HepG2 (cell line): ENCODE data around the gene FURIN. TPM values are rescaled to one million over a fixed set of nuclear protein-coding genes. Genes with fewer than 3 reads are reported as not detected.

Experiments
- AGO1 ChIP-seq: fragments of 200-400 bp; formaldehyde crosslinking; IDR thresholded peaks from 2 replicates; pipeline ENCODE4 v1.6.1; 2017; ENCODE audit warnings: mild to moderate bottlenecking, low read depth, low read length, moderate library complexity; ENCODE audit not compliant: poor library complexity, severe bottlenecking
- BATF2 ChIP-seq: sonication (generic); formaldehyde crosslinking; IDR thresholded peaks from 2 replicates; pipeline ENCODE4 v1.8.0; 2022; ENCODE audit warnings: mild to moderate bottlenecking, missing genetic modification reagents, moderate library complexity
- BRCA1 ChIP-seq: sonication (generic); formaldehyde crosslinking; IDR thresholded peaks from 2 replicates; pipeline ENCODE4 v1.4.0; 2020; ENCODE audit warnings: missing genetic modification reagents
- E2F5 ChIP-seq: sonication (generic); formaldehyde crosslinking; conservative IDR thresholded peaks from 2 replicates; pipeline ENCODE4 v1.4.0; 2020; ENCODE audit warnings: missing genetic modification reagents
- FIP1L1 ChIP-seq: fragments of 200-400 bp; formaldehyde crosslinking; IDR thresholded peaks from 2 replicates; pipeline ENCODE4 v1.6.1; 2018; ENCODE audit warnings: low read depth, mild to moderate bottlenecking, low read length, moderate library complexity, borderline replicate concordance; ENCODE audit not compliant: insufficient read depth
- FLYWCH1 ChIP-seq: sonication (generic); formaldehyde crosslinking; IDR thresholded peaks from 2 replicates; pipeline ENCODE4 v1.8.1; 2023; ENCODE audit warnings: mild to moderate bottlenecking, missing genetic modification reagents
- HOMEZ ChIP-seq: IDR thresholded peaks from 2 replicates; pipeline ENCODE4 v1.6.1; 2016; ENCODE audit warnings: low read depth
- KAT8 ChIP-seq: IDR thresholded peaks from 2 replicates; pipeline ENCODE4 v1.6.1; 2016; ENCODE audit warnings: missing genetic modification reagents, missing compliant biosample characterization
- MAFK ChIP-seq, 2 experiments: IDR thresholded peaks in 1 of 2; conservative IDR thresholded peaks in 1 of 2; 2 replicates each; pipeline ENCODE4 v1.6.1; 2011; ENCODE audit warnings: improper control_type of control experiment in 2 of 2, low read length in 2 of 2
- PHB2 ChIP-seq: fragments of 450-650 bp; IDR thresholded peaks from 2 replicates; pipeline ENCODE4 v1.6.1; 2018; ENCODE audit not compliant: partially characterized antibody
- POLR2AphosphoS5 ChIP-seq: IDR thresholded peaks from 2 replicates; pipeline ENCODE4 v1.6.1; 2012; ENCODE audit warnings: low read depth, low read length
- REST ChIP-seq, 2 experiments: IDR thresholded peaks; 2 replicates each; pipeline ENCODE4 v1.6.1; 2011 to 2012; ENCODE audit warnings: low read length in 2 of 2, borderline replicate concordance in 1 of 2, low read depth in 1 of 2, mild to moderate bottlenecking in 1 of 2, moderate library complexity in 1 of 2
- ZNF678 ChIP-seq: sonication (generic); formaldehyde crosslinking; IDR thresholded peaks from 2 replicates; pipeline ENCODE4 v1.4.0; 2020; ENCODE audit warnings: mild to moderate bottlenecking, missing genetic modification reagents
- ZNF781 ChIP-seq: sonication (generic); formaldehyde crosslinking; IDR thresholded peaks from 2 replicates; pipeline ENCODE4 v1.5.1; 2020; ENCODE audit warnings: borderline replicate concordance, mild to moderate bottlenecking, missing genetic modification reagents; ENCODE audit errors: not compliant biosample characterization
- ZNF850 ChIP-seq: sonication (generic); formaldehyde crosslinking; conservative IDR thresholded peaks from 2 replicates; pipeline ENCODE4 v1.9.0; 2021; ENCODE audit warnings: mild to moderate bottlenecking, missing genetic modification reagents
- polyA plus RNA-seq, 8 experiments: library from polyadenylated mRNA; depleted of rRNA in 3 of 8; stranded (reverse) in 7 of 8; unstranded in 1 of 8; fragments of >200 nt; fragmentation: Illumina TruSeq in 4 of 8; extraction: Trizol in 4 of 8; gene quantifications; 2 replicates each; pipeline versions ENCODE4 v1.2.1 to v1.2.3, GENCODE V29; 2011 to 2016; ENCODE audit warnings: low read depth in 4 of 8, missing spikeins in 1 of 8, mixed read lengths in 1 of 8; ENCODE audit not compliant: insufficient read depth in 1 of 8
- total RNA-seq, 5 experiments: library from RNA; depleted of rRNA; stranded (reverse); fragments of >200 nt; fragmentation: Illumina TruSeq; extraction: Trizol; gene quantifications; 2 replicates each; pipeline ENCODE4 v1.2.3, GENCODE V29; 2016; ENCODE audit warnings: low read depth in 1 of 5
- TF ChIP-seq, protein P1 (sequence below): sonication (generic); formaldehyde crosslinking; IDR thresholded peaks from 2 replicates; pipeline ENCODE4 v1.5.1; 2020; ENCODE audit warnings: missing genetic modification reagents, mild to moderate bottlenecking, borderline replicate concordance

FURIN gene
- total and polyA plus RNA-seq, 2 of the 13 experiments (the other 11 are each of a cell fraction or from before 2014, with no cell fraction given): 15.2 to 17.4 TPM

- no peak for TF ChIP-seq BATF2 (CRISPR knock-in tag)
- no peak for TF ChIP-seq REST (IDR thresholded peaks at IDR 0.05; ENCODE audit: borderline replicate concordance in 1 of 2, low read depth in 1 of 2, low read length in 2 of 2)
- TF ChIP-seq AGO1: no peak
- TF ChIP-seq MAFK (conservative IDR thresholded peaks at IDR 0.05 in 1 of 2, IDR thresholded peaks at IDR 0.05 in 1 of 2; ENCODE audit: low read length in 2 of 2): no peak
- TF ChIP-seq HOMEZ (CRISPR knock-in tag): no peak
- no peak for TF ChIP-seq ZNF678 (CRISPR knock-in tag)
- no peak for TF ChIP-seq PHB2
- TF ChIP-seq, protein P1, sequence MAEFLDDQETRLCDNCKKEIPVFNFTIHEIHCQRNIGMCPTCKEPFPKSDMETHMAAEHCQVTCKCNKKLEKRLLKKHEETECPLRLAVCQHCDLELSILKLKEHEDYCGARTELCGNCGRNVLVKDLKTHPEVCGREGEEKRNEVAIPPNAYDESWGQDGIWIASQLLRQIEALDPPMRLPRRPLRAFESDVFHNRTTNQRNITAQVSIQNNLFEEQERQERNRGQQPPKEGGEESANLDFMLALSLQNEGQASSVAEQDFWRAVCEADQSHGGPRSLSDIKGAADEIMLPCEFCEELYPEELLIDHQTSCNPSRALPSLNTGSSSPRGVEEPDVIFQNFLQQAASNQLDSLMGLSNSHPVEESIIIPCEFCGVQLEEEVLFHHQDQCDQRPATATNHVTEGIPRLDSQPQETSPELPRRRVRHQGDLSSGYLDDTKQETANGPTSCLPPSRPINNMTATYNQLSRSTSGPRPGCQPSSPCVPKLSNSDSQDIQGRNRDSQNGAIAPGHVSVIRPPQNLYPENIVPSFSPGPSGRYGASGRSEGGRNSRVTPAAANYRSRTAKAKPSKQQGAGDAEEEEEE (CRISPR knock-in tag): no peak
- no peak for TF ChIP-seq POLR2AphosphoS5
- no peak for TF ChIP-seq ZNF850 (CRISPR knock-in tag)
- TF ChIP-seq ZNF781 (CRISPR knock-in tag): peak; percentile 29
- no peak for TF ChIP-seq FIP1L1
- TF ChIP-seq FLYWCH1: no peak
- TF ChIP-seq KAT8: no peak
- TF ChIP-seq BRCA1 (CRISPR knock-in tag): no peak
- TF ChIP-seq E2F5 (CRISPR knock-in tag): no peak
These were observed 4.2 kb downstream of the FURIN start (continued) for GRCh38 chr15:90872486-90873184.
